NCI-H1092 treated with DMSO at 0.1 percent for 48 hours (cell line): ENCODE data around the gene PCDHGB7.
"Not testable (repeated sequence)": the region's sequence is repeated elsewhere in the genome, so short reads cannot be mapped to it uniquely, and the experiment has no call there.

Source experiments
- DNase-seq: peaks from one replicate; lab custom pipeline; 2025; lab: John Stamatoyannopoulos, UW

The PCDHGB7 gene

DNA sequence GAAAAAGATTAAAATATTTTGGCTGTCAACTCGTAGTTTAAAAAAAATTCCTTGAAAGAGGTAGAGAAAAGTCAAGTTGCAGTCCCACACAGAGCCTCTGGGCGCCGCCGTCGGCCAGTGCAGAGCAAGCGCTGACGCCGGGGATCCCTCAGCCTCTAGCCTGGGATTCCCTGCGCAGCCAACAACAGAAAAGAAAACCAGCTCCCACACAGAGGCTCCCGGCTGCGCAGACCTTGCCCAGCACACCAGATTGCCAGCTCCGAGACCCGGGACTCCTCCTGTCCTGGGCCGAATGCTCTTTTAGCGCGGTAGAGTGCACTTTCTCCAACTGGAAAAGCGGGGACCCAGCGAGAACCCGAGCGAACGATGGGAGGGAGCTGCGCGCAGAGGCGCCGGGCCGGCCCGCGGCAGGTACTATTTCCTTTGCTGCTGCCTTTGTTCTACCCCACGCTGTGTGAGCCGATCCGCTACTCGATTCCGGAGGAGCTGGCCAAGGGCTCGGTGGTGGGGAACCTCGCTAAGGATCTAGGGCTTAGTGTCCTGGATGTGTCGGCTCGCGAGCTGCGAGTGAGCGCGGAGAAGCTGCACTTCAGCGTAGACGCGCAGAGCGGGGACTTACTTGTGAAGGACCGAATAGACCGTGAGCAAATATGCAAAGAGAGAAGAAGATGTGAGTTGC lies at the start of gene PCDHGB7:
TSS of gene PCDHGB7 (plus strand) at position 184 of the 679 bp plus-strand sequence. CDS start at position 367, 183 bp downstream.
- peak; percentile 70 for DNase-seq

DNA sequence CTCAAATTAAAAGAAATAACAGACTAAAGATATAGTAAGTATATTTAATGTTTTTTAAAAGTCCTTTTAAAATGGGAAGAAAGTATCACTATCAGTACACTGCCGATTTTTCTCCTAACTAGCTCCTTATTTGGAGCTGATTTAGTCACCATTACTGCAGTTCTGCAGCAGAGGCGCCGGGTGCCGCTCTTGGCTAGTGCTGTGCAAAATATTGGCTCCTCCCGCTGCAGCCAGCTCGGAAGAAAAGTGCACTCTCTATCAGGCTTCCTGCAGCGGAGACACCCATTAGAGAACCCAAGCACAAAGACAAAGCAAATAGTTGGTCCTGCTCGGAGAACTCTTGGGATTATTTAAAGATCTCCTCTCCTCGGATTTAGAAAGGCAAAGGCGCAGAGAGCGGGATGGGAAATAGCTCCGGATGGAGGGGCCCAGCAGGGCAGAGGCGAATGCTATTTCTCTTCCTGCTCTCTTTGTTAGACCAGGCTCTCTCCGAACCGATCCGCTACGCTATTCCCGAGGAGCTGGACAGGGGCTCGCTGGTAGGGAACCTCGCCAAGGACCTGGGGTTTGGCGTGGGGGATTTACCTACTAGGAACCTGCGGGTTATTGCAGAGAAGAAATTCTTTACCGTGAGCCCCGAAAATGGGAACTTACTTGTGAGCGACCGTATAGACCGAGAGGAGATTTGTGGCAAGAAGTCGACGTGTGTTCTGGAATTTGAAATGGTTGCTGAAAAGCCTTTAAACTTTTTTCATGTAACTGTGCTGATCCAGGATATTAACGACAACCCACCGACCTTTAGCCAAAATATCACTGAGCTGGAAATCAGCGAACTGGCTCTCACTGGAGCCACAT lies 47.3 kb upstream of the PCDHGB7 start, which contains the start of gene PCDHGB3:
TSS of gene PCDHGB3 (plus strand) at position 249 of the 855 bp plus-strand sequence. CDS start at position 402, 153 bp downstream.
- no peak for DNase-seq

DNA sequence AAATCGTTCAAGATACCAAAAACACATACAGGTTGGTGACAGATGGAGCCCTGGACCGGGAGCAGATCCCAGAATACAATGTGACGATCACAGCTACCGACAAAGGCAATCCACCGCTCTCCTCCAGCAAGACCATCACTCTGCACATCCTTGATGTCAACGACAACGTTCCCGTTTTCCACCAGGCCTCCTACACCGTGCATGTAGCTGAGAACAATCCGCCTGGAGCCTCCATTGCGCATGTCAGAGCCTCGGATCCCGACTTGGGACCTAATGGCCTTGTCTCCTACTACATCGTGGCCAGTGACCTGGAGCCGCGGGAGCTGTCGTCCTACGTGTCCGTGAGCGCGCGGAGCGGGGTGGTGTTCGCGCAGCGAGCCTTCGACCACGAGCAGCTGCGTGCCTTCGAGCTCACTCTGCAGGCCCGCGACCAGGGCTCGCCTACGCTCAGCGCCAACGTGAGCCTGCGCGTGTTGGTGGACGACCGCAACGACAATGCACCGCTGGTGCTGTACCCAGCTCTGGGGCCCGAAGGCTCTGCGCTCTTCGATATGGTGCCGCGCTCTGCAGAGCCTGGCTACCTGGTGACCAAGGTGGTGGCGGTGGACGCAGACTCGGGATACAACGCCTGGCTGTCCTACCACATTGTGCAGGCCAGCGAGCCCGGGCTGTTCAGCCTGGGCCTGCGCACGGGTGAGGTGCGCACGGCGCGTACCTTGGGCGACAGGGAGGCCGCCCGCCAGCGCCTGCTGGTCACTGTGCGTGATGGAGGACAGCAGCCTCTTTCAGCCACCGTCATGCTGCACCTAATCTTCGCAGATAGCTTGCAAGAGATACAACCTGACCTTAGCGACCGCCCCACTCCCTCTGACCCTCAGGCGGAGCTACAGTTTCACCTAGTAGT lies 45.7 kb upstream of the PCDHGB7 start:
- DNase-seq: no peak

DNA sequence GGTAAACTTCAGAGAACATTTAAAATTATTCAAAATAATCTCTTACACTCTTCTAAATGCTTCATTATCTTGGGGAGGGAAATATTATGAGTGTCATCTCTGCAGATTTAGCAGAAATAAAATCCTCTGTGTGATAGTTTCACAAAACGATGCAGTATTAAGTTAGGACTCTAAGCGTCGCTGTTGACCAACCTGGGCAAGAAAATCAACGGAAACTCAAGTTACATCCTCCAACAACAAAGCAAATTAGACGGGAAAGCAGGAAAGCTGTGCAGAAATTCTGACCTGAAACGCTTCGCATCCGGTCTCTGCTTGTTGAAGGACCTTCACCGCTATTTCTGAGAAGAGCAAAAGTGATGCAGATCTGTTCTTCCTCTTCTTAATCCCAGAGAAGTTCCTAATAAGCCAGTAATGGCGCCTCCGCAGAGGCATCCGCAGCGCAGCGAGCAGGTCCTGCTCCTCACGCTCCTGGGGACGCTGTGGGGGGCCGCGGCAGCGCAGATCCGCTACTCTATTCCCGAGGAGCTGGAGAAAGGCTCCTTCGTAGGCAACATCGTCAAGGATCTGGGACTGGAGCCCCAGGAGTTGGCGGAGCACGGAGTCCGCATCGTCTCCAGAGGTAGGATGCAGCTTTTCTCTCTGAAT lies 43.7 kb upstream of the PCDHGB7 start, which contains the start of gene PCDHGA6:
TSS of gene PCDHGA6 (plus strand) at position 219 of the 645 bp plus-strand sequence. CDS start at position 412, 193 bp downstream.
- no peak for DNase-seq

DNA sequence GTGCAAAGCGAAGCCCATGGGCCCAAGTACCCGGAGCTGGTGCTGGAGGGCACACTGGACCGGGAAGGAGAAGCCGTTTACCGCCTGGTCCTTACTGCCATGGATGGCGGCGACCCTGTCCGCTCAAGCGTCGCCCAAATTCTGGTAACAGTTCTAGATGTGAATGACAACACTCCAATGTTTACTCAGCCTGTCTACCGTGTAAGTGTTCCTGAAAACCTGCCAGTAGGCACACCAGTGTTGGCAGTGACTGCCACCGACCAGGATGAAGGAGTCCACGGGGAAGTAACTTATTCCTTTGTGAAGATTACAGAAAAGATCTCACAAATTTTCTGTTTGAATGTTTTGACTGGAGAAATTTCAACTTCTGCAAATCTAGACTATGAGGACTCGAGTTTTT lies 42.9 kb upstream of the PCDHGB7 start:
- no peak for DNase-seq

DNA sequence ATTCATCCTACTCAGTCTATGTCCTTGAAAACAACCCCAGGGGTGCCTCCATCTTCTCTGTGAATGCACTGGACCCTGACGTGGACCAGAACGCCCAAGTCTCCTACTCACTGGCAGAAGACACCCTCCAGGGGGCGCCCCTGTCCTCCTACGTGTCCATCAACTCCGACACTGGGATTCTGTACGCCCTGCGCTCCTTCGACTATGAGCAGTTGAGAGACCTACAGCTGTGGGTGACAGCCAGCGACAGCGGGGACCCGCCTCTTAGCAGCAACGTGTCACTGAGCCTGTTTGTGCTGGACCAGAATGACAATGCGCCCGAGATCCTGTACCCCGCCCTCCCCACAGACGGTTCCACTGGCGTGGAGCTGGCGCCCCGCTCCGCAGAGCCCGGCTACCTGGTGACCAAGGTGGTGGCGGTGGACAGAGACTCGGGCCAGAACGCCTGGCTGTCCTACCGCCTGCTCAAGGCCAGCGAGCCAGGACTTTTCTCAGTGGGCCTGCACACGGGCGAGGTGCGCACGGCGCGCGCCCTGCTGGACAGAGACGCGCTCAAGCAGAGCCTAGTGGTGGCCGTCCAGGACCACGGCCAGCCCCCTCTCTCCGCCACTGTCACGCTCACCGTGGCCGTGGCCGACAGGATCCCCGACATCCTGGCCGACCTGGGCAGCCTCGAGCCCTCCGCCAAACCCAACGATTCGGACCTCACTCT lies 41.9 kb upstream of the PCDHGB7 start:
- not testable (repeated sequence) for DNase-seq

DNA sequence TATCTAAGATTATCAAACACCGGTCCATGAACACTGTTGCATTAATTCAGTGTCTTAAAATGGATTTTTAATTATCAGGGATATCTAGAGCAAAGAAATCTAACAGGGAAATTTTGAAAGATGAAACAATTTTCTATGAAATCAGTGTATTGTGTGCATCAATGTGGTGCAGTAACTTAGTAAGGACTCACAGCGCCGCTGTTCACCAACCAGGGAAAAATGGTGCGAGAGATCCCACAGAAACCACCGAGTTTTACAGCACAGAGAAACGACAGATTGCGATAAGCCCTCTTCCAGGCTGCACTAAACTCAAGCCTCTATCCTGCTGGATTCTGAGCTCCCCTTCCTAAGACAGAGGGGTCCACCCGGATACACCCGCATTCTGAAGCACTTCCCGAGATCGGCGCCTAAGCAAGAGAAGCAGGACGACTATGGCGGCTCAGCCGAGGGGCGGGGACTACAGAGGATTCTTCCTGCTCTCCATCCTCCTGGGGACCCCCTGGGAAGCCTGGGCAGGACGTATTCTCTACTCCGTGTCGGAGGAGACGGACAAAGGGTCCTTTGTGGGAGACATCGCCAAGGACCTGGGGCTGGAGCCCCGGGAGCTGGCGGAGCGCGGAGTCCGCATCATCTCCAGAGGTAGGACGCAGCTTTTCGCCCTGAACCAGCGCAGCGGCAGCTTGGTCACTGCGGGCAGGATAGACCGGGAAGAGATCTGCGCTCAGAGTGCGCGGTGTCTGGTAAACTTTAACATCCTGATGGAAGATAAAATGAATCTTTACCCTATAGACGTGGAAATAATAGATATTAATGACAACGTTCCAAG lies 34.8 kb upstream of the PCDHGB7 start, which contains the start of gene PCDHGA7:
TSS of gene PCDHGA7 (plus strand) at position 274 of the 826 bp plus-strand sequence. CDS start at position 432, 158 bp downstream.
- DNase-seq: no peak

DNA sequence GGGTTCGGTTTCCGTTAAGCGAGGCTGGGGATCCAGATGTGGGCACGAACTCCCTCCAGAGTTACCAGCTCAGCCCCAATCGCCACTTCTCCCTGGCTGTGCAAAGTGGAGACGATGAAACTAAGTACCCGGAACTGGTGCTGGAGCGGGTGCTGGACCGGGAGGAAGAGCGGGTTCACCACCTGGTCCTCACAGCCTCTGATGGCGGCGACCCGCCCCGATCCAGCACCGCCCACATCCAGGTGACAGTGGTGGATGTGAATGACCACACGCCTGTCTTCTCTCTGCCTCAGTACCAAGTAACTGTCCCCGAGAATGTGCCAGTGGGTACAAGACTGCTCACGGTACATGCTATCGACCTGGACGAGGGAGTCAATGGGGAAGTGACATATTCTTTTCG lies 34.1 kb upstream of the PCDHGB7 start:
- DNase-seq: no peak

DNA sequence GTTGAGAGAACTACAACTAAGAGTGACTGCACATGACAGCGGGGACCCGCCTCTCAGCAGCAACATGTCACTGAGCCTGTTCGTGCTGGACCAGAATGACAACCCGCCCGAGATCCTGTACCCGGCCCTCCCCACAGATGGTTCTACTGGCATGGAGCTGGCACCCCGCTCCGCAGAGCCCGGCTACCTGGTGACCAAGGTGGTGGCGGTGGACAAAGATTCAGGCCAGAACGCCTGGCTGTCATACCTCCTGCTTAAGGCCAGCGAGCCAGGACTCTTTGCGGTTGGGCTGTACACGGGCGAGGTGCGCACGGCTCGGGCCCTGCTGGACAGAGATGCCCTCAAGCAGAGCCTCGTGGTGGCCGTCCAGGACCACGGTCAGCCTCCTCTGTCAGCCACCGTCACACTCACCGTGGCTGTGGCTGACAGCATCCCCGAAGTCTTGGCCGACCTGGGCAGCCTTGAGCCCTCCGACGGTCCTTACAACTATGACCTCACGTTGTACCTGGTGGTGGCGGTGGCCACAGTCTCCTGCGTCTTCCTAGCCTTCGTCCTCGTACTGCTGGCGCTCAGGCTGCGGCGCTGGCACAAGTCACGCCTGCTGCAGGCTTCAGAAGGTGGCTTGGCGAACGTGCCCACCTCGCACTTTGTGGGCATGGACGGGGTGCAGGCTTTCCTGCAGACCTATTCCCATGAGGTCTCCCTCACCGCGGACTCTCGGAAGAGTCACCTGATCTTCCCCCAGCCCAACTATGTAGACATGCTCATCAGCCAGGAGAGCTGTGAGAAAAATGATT lies 32.8 kb upstream of the PCDHGB7 start:
- no peak for DNase-seq

DNA sequence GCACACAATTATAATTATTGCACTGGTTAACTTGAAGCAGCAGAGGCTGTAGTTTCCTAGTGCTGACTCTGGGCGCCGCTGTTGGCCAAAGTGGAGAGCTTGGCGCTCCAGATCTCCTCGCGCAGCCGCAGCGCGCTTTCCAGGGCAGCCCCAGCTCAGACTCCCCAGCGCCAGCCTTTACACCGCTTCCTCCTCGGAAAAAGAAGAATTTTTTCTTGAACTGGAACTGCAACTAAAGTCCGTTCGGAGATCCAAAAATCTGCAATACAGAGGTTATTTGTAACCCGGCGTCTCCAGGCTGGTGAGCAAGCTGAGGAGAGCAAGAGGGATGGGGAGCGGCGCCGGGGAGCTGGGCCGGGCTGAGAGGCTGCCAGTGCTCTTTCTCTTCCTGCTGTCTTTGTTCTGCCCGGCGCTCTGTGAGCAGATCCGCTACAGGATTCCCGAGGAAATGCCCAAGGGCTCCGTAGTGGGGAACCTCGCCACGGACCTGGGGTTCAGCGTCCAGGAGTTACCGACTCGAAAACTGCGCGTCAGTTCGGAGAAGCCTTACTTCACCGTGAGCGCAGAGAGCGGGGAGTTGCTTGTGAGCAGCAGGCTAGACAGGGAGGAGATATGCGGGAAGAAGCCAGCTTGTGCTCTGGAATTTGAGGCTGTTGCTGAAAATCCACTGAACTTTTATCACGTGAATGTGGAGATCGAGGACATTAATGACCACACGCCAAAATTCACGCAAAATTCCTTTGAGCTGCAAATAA lies 29.7 kb upstream of the PCDHGB7 start, which contains the start of gene PCDHGB4:
TSS of gene PCDHGB4 (plus strand) at position 142 of the 755 bp plus-strand sequence. CDS start at position 329, 187 bp downstream.
- not testable (repeated sequence) for DNase-seq

DNA sequence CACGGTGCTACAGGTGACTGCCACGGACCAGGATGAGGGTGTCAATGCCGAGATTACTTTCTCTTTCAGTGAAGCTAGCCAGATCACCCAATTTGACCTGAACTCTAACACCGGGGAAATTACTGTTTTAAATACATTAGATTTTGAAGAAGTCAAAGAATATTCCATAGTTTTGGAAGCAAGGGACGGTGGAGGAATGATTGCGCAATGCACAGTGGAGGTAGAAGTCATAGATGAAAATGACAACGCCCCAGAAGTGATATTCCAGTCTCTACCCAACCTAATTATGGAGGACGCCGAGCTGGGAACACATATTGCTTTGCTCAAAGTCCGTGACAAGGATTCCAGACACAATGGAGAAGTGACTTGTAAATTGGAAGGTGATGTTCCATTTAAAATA lies 28.8 kb upstream of the PCDHGB7 start:
- DNase-seq: no peak

DNA sequence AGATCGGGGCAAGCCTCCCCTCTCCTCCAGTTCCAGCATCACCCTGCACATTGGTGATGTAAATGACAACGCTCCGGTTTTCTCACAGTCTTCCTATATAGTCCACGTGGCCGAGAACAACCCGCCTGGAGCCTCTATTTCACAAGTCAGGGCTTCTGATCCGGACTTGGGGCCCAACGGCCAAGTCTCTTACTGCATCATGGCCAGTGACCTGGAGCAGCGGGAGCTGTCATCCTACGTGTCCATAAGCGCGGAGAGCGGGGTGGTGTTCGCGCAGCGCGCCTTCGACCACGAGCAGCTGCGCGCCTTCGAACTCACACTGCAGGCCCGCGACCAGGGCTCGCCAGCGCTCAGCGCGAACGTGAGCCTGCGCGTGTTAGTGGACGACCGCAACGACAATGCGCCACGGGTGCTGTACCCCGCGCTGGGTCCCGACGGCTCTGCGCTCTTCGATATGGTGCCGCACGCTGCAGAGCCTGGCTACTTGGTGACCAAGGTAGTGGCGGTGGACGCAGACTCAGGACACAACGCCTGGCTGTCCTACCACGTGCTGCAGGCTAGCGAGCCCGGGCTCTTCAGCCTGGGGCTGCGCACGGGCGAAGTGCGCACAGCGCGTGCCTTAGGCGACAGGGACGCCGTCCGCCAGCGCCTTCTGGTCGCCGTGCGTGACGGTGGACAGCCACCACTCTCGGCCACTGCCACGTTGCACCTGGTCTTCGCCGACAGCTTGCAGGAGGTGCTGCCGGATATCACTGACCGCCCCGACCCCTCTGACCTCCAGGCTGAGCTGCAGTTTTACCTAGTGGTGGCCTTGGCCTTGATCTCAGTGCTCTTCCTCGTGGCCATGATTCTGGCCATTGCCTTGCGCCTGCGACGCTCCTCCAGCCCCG lies 28.1 kb upstream of the PCDHGB7 start:
- DNase-seq: no peak

DNA sequence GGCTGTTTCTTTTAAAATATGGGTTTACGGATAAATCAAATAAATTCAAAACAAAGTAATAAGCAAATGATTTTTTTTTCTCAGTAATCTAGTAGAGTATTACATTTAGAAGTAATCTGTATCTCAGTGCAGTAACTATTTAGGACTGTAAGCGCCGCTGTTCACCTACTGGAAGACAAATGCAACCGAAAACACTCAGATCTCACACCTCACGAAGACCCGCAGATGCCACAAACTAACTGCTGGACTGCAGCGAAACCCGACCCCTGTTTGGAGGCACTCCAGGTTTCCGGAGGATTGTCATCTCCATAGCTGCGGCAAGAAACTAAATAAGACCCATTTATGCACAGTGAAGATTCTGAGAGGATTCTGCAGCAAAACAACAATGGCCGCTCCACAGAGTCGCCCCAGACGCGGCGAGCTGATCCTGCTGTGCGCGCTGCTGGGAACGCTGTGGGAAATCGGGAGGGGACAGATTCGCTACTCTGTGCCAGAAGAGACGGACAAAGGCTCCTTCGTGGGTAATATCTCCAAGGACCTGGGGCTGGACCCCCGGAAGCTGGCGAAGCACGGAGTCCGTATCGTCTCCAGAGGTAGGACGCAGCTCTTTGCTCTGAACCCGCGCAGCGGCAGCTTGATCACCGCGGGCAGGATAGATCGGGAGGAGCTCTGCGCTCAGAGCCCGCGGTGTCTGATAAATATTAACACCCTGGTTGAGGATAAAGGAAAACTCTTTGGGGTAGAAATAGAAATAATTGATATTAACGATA lies 24.9 kb upstream of the PCDHGB7 start, which contains the start of gene PCDHGA8:
TSS of gene PCDHGA8 (plus strand) at position 205 of the 770 bp plus-strand sequence. CDS start at position 386, 181 bp downstream.
- no peak for DNase-seq

DNA sequence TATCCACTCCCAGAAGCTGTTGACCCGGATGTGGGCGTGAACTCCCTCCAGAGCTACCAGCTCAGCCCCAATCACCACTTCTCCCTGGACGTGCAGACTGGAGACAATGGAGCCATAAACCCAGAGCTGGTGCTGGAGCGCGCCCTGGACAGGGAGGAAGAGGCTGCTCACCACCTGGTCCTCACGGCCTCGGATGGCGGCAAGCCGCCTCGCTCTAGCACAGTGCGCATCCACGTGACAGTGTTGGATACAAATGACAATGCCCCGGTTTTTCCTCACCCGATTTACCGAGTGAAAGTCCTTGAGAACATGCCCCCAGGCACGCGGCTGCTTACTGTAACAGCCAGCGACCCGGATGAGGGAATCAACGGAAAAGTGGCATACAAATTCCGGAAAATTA lies 24.2 kb upstream of the PCDHGB7 start:
- DNase-seq: no peak

DNA sequence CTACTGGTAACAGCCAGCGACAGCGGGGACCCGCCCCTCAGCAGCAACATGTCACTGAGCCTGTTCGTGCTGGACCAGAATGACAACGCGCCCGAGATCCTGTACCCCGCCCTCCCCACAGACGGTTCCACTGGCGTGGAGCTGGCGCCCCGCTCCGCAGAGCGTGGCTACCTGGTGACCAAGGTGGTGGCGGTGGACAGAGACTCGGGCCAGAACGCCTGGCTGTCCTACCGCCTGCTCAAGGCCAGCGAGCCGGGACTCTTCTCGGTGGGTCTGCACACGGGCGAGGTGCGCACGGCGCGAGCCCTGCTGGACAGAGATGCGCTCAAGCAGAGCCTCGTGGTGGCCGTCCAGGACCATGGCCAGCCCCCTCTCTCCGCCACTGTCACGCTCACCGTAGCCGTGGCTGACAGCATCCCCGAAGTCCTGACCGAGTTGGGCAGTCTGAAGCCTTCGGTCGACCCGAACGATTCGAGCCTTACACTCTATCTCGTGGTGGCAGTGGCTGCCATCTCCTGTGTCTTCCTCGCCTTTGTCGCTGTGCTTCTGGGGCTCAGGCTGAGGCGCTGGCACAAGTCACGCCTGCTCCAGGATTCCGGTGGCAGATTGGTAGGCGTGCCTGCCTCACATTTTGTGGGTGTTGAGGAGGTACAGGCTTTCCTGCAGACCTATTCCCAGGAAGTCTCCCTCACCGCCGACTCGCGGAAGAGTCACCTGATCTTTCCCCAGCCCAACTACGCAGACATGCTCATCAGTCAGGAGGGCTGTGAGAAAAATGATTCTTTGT lies 22.9 kb upstream of the PCDHGB7 start:
- not testable (repeated sequence) for DNase-seq
